Retinal pigment epithelial cell (primary cell): ENCODE measurements around the gene FHL5.

Experiments
- DNase-seq: peaks from one replicate; pipeline ENCODE4 v3.0.0-alpha.2; 2010; ENCODE audit warnings: low read depth
- H3K4me3 ChIP-seq: 2 replicates; pipeline ENCODE4 v1.5.1; 2011; ENCODE audit warnings: mild to moderate bottlenecking, low read length, control low read depth, moderate library complexity
- TF ChIP-seq, protein P1 (sequence below): conservative IDR thresholded peaks from 2 replicates; pipeline ENCODE4 v1.5.1; 2011; ENCODE audit warnings: low read depth, low read length, control low read depth, inconsistent platforms

Gene FHL5

DNA sequence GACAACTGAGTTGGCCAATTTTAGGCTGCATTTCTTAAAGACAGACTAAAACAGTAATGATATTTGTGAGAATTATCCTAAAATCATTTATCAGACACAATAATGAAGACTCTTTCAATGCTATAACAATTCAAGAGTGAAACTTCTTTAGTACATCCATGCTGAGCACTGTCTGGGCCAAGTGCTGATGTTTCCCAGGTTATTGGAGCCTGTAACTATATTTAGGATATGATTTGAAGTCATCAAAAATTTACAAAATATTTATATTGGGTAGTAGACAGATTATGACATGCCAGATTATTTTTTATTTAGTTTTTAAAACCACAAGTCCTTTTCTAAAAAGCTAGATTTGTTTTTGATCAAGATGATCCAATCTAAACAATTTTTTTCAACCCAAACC lies 45.1 kb downstream of the FHL5 start:
- H3K4me3 ChIP-seq, result no peak overlapping the region
- TF ChIP-seq, protein P1, sequence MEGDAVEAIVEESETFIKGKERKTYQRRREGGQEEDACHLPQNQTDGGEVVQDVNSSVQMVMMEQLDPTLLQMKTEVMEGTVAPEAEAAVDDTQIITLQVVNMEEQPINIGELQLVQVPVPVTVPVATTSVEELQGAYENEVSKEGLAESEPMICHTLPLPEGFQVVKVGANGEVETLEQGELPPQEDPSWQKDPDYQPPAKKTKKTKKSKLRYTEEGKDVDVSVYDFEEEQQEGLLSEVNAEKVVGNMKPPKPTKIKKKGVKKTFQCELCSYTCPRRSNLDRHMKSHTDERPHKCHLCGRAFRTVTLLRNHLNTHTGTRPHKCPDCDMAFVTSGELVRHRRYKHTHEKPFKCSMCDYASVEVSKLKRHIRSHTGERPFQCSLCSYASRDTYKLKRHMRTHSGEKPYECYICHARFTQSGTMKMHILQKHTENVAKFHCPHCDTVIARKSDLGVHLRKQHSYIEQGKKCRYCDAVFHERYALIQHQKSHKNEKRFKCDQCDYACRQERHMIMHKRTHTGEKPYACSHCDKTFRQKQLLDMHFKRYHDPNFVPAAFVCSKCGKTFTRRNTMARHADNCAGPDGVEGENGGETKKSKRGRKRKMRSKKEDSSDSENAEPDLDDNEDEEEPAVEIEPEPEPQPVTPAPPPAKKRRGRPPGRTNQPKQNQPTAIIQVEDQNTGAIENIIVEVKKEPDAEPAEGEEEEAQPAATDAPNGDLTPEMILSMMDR, result no peak
- DNase-seq, result no peak

DNA sequence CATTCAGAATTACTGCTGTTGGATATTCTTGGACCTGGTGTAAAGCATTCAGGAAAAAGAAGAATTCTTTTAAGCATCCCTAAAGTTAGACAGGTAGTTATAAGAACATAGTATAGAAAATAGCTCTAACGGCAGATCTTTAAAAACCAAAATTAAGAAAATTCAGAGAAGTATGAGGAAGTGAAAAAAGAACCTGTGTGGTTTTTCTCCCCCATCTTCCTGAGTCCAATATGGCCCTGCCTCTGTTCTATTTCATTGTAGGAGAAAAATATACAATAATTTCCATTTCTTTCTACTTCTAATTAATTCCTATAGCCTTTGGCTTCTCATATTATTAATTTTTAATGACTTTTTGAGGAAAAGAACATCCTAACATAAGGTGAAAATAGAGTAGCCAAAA lies 47.1 kb downstream of the FHL5 start:
- DNase-seq, result no peak
- TF ChIP-seq, protein P1, result no peak
- no peak overlapping the region for H3K4me3 ChIP-seq

- DNase-seq, result no peak
- TF ChIP-seq, protein P1, result no peak
- H3K4me3 ChIP-seq, result no peak overlapping the region
These were observed 48.5 kb downstream of the FHL5 start for GRCh38 chr6:96611342-96611991.

GRCh38 chr6:96613291-96613999 lies 50.5 kb downstream of the FHL5 start:
- no peak for DNase-seq
- TF ChIP-seq, protein P1, result no peak
- no peak overlapping the region for H3K4me3 ChIP-seq

GRCh38 chr6:96620851-96621250 lies 57.9 kb downstream of the FHL5 start:
- no peak overlapping the region for H3K4me3 ChIP-seq
- TF ChIP-seq, protein P1, result no peak
- DNase-seq, result no peak

GRCh38 chr6:96621983-96622382 lies 59.1 kb downstream of the FHL5 start:
- no peak overlapping the region for H3K4me3 ChIP-seq
- no peak for DNase-seq

More at GRCh38 chr6:96621983-96622382, 59.1 kb downstream of the FHL5 start:
- TF ChIP-seq, protein P1, result no peak
